Stimulated activated CD4-positive, alpha-beta T cell treated with anti-CD3 and anti-CD28 coated beads, Interleukin-4, amount 100 ng/mL, for 48 hours (primary cell): Measurements from ENCODE around the gene BLTP2.

ENCODE experiments used
- DNase-seq, 2 donors: peaks; one replicate each; pipeline ENCODE4 v3.0.0-alpha.2; 2020; ENCODE audit warnings: low read depth in 2 of 2

The BLTP2 gene

DNA sequence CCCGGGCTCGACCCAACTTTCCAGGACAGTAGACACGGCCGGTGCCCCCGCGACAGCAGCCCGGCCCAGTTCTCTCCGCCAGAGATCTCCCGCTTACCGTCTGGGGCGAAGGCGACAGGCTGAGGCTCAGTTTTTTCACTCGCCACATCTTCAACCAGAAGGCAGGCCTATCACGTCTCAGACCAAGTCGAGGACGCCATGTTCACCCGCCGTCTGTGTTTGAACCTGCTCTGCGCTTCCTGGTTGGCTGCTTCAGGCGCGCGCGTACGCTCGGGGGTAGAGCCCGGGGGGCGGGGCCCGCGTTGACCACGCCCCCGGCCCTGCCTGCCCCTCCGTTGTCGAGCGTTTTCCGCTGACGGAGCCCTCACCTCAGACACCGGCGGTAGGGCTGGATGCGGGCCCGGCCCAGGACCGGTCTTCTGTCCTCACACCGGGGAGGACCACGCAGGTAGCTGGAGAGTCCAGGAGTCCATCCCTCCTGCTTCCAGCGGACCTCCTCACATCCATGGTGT lies 46.1 kb downstream of the BLTP2 start, which contains the start of gene SPAG5:
TSS of gene SPAG5 (minus strand) at position 227 of the 512 bp plus-strand sequence. CDS start at position 148, 79 bp downstream.
- DNase-seq = peak; percentile 89 to 92

DNA sequence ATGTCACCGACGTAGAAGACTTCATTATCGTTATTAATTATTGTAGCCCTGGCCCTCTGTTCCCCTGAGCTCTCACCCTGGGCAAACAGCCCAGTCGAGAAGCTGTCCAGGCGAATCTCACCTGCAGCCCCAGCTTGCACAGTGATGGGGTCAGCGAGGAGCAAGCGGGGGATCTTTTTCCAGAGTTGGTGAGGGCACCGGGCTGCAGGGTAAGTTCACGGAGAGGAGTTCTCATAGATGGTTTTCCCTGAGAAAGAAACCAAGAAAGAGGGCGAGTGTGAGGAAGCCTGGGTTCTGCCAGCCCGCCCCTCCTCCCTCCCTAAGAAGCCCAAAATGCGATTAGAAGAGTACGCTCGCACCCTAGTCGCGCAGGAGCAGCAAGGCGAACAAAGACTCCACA lies 46.6 kb downstream of the BLTP2 start:
- no peak for DNase-seq

DNA sequence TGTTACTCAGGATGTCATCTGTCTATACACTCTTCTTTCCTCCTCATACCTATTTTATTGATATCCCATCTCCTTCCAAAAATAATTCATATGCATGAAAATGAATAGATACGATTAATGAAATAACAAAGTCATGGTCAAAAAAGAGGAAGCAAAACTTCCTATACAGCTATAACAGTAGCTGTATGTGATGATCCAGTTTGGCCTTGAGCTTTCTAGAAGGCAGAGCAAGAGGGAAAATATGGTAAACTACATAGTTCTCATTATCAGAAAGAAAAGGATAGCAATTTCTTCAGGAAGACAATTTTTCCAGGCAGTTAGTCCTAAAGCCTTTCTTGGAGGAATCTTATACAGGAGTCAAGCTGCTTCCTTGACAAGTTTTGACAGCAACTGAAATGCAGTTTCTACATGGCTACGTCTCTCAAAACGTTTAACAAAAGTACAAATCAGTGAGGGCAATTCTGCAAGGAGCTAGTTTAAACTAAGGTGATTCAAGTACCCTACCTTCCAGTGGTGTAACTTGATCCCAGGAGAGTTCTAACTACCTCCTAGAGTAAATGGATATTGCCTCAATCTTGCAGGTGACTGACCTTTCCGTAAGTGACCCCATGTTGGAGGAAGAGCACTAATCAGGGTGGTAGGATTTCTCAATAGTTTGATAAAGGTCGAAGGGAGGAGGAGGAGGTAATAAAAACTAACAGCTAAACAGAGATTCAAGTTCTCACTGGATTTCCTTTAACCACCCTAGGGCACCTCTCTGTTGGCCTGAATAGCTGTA lies 47.2 kb downstream of the BLTP2 start:
- DNase-seq = no peak
